B cell (primary cell): ENCODE results near the gene AGPAT3. TPM values are rescaled to one million over a fixed set of nuclear protein-coding genes. Genes with fewer than 3 reads are reported as not detected.

Source experiments
- ATAC-seq: fragments of 200-7000 bp; cut with Tn5 transposase; one replicate; pipeline ENCODE4 v1.10.0; 2021; ENCODE audit warnings: low read depth, mild to moderate bottlenecking, moderate number of reproducible peaks, moderate library complexity
- CTCF ChIA-PET: fragments of 350-600 bp; sonication (Branson Sonifier 250); formaldehyde crosslinking; loops from one replicate; lab custom pipeline; 2021; ENCODE audit warnings: antibody characterized with exemption, inconsistent platforms; lab: Charles Lee
- POLR2A ChIA-PET: fragments of 350-600 bp; sonication (Branson Sonifier 250); formaldehyde crosslinking; loops from one replicate; lab custom pipeline; 2021; ENCODE audit warnings: antibody characterized with exemption; lab: Charles Lee
- DNase-seq: peaks from one replicate; pipeline ENCODE4 v3.0.0; 2013
- H2AFZ ChIP-seq: 2 replicates; pipeline ENCODE4 v1.6.1; 2012; ENCODE audit warnings: mild to moderate bottlenecking, low read depth, low read length; ENCODE audit not compliant: insufficient read depth, poor library complexity, severe bottlenecking
- H3K27ac ChIP-seq, 2 donors: 1 replicate in 1 of 2; 2 replicates in 1 of 2; pipeline ENCODE4 v1.5.1; 2012 to 2013; ENCODE audit warnings: low read length in 2 of 2, mild to moderate bottlenecking in 2 of 2, moderate library complexity in 1 of 2
- H3K27me3 ChIP-seq, 4 experiments: fragments of 200-600 bp in 1 of 4; sonication (generic) in 1 of 4; replicated peaks in 1 of 4; 1 replicate in 2 of 4; 2 replicates in 2 of 4; pipeline versions ENCODE4 v1.6.1 to v1.7.0; 2013 to 2016; ENCODE audit warnings: low read length in 3 of 4, mild to moderate bottlenecking in 2 of 4, mixed read lengths in 1 of 4, moderate library complexity in 1 of 4; ENCODE audit not compliant: insufficient read depth in 4 of 4, control insufficient read depth in 3 of 4; ENCODE audit errors: control extremely low read depth in 1 of 4
- H3K36me3 ChIP-seq, 2 experiments: replicated peaks in 1 of 2; 1 replicate in 1 of 2; 2 replicates in 1 of 2; pipeline versions ENCODE4 v1.6.1 to v1.7.1; 2013; ENCODE audit warnings: low read length in 1 of 2; ENCODE audit not compliant: insufficient read depth in 2 of 2, control insufficient read depth in 1 of 2; ENCODE audit errors: control extremely low read depth in 1 of 2, extremely low read depth in 1 of 2
- H3K4me1 ChIP-seq, 2 donors: fragments of 200-600 bp in 1 of 2; sonication (generic) in 1 of 2; 1 replicate in 1 of 2; 2 replicates in 1 of 2; pipeline versions ENCODE4 v1.5.1 to v1.6.1; 2013 to 2017; ENCODE audit warnings: low read length in 2 of 2; ENCODE audit not compliant: control insufficient read depth in 2 of 2, insufficient read depth in 2 of 2
- H3K4me2 ChIP-seq: replicated peaks from 2 replicates; pipeline ENCODE3; 2012; ENCODE audit warnings: mild to moderate bottlenecking, low read depth, low read length; ENCODE audit not compliant: poor library complexity, severe bottlenecking
- H3K4me3 ChIP-seq, 5 experiments: fragments of 200-600 bp in 1 of 5; sonication (generic) in 1 of 5; 1 replicate in 3 of 5; 2 replicates in 2 of 5; pipeline versions ENCODE4 v1.5.1 to v1.7.0; 2011 to 2016; ENCODE audit warnings: low read length in 4 of 5, mild to moderate bottlenecking in 4 of 5, low read depth in 2 of 5, control low read depth in 1 of 5, moderate library complexity in 1 of 5; ENCODE audit not compliant: insufficient read depth in 1 of 5; ENCODE audit errors: control extremely low read depth in 1 of 5, extremely low read depth in 1 of 5
- H3K79me2 ChIP-seq: fragments of 200-600 bp; sonication (generic); one replicate; pipeline ENCODE4 v1.6.0; 2016; ENCODE audit warnings: low read length; ENCODE audit not compliant: control insufficient read depth, insufficient read depth
- H3K9ac ChIP-seq: fragments of 200-600 bp; sonication (generic); 2 replicates; pipeline ENCODE4 v1.6.1; 2017; ENCODE audit warnings: mild to moderate bottlenecking, low read length, moderate library complexity
- H3K9me3 ChIP-seq, 3 donors: one replicate each; pipeline versions ENCODE4 v1.6.1 to v1.7.1; 2013; ENCODE audit warnings: low read length in 2 of 3; ENCODE audit not compliant: control insufficient read depth in 2 of 3, insufficient read depth in 1 of 3; ENCODE audit errors: control extremely low read depth in 1 of 3
- H4K20me1 ChIP-seq: 2 replicates; pipeline ENCODE4 v1.6.0; 2012; ENCODE audit warnings: mild to moderate bottlenecking, low read length; ENCODE audit not compliant: insufficient read depth, control insufficient read depth, poor library complexity, severe bottlenecking
- H3K27ac Mint-ChIP-seq: one replicate; pipeline ENCODE4 v1.8.0; 2021; ENCODE audit warnings: mixed read lengths
- H3K27me3 Mint-ChIP-seq: one replicate; pipeline ENCODE4 v1.8.0; 2021; ENCODE audit warnings: mixed read lengths
- H3K4me1 Mint-ChIP-seq: one replicate; pipeline ENCODE4 v1.8.0; 2021; ENCODE audit warnings: mixed read lengths
- H3K4me3 Mint-ChIP-seq: one replicate; pipeline ENCODE4 v1.8.0; 2021; ENCODE audit warnings: mixed read lengths
- H3K9me3 Mint-ChIP-seq: one replicate; pipeline ENCODE4 v1.8.0; 2022; ENCODE audit warnings: mixed read lengths; ENCODE audit not compliant: insufficient read depth
- CTCF ChIP-seq: fragments of 200-600 bp; IDR thresholded peaks from one replicate; pipeline ENCODE4 v1.8.0; 2022; ENCODE audit warnings: antibody characterized with exemption, mild to moderate bottlenecking
- EZH2 ChIP-seq: IDR thresholded peaks from 2 replicates; pipeline ENCODE4 v1.6.1; 2012; ENCODE audit warnings: borderline replicate concordance, low read depth, mild to moderate bottlenecking, moderate library complexity, low read length; ENCODE audit not compliant: insufficient read depth, poor library complexity, severe bottlenecking
- WGBS: methylation state at CpG from one replicate; pipeline ENCODE4 v1.1.5; 2013; ENCODE audit warnings: missing lambda C conversion rate; ENCODE audit not compliant: insufficient coverage; 5-methylcytosine and 5-hydroxymethylcytosine counted together
- intact Hi-C: fragments of 100-400 bp; cut with micrococcal nuclease; formaldehyde crosslinking; loops from one replicate; pipeline ENCODE4 v1.10.0; 2022
- polyA plus RNA-seq: library from polyadenylated mRNA; depleted of rRNA; stranded (reverse); fragments of >200 nt; gene quantifications from 2 replicates; pipeline ENCODE4 v1.2.3, GENCODE V29; 2012
- total RNA-seq, 2 donors: library from RNA; stranded (reverse); fragments of 120-200 nt in 1 of 2; gene quantifications; 1 replicate in 1 of 2; 2 replicates in 1 of 2; pipeline versions ENCODE4 v1.2.3 to v1.2.4, GENCODE V29; 2013 to 2022

The AGPAT3 gene
- total and polyA plus RNA-seq, 2 donors (not counting 1 experiment from before 2014, with no cell fraction given), result 14.3 to 49.3 TPM

- ATAC-seq, result peak; percentile 61
- CTCF ChIA-PET, result no interaction called here
These were observed 10.0 kb upstream of the AGPAT3 start for GRCh38 chr21:43854773-43855633.

More at GRCh38 chr21:43854773-43855633, 10.0 kb upstream of the AGPAT3 start:
- Histone ChIP-seq H3K79me2 (no peaks in the 10 kb centered on the region), H3K4me1 (peaks cover 9 to 16% of the 10 kb centered on the region in 2 donors), H3K36me3 (no peaks in the 10 kb centered on the region), H3K27ac (no peak overlapping the region), H3K9me3 (peaks cover 0 to 12% (median 0%) of the 10 kb centered on the region in 3 donors), H3K27me3 (no peaks in the 10 kb centered on the region), H3K9ac (no peak overlapping the region), H3K4me2 (peak overlapping the region; percentile 46), H3K4me3 (no peak overlapping the region), H4K20me1 (no peaks in the 10 kb centered on the region), H2AFZ (peak overlapping the region; percentile 28)
- Mint-ChIP-seq H3K4me1 (peaks cover 18% of the 10 kb centered on the region), H3K4me3 (peak overlapping the region; percentile 55), H3K9me3 (no peaks in the 10 kb centered on the region), H3K27me3 (peaks cover 5% of the 10 kb centered on the region), H3K27ac (no peak overlapping the region)
- POLR2A ChIA-PET, result no interaction called here
- DNase-seq, result peak; percentile 37
- no peak for TF ChIP-seq EZH2
- TF ChIP-seq CTCF, result no peak
- intact Hi-C loops, result no loop called here
- 41% methylated on average over 18 of the region's 26 CpGs for WGBS
